Karpas-422 (cell line): ENCODE data around the gene CLCN4. TPM values are rescaled to one million over a fixed set of nuclear protein-coding genes. Genes with fewer than 3 reads are reported as not detected.

Experiments
- DNase-seq: peaks from one replicate; pipeline ENCODE4 v3.0.0-alpha.2; 2015
- H2AFZ ChIP-seq: fragments of 200-600 bp; sonication (generic); 2 replicates; pipeline ENCODE4 v1.6.1; 2014; ENCODE audit warnings: antibody characterized with exemption, low read length, mixed read lengths
- H3K27ac ChIP-seq: fragments of 200-600 bp; sonication (generic); 2 replicates; pipeline ENCODE4 v1.5.1; 2014; ENCODE audit warnings: mild to moderate bottlenecking, low read length, moderate library complexity
- H3K27me3 ChIP-seq: fragments of 200-600 bp; sonication (generic); 2 replicates; pipeline ENCODE4 v1.6.1; 2014; ENCODE audit warnings: low read length, mixed read lengths
- H3K36me3 ChIP-seq: fragments of 200-600 bp; sonication (generic); 2 replicates; pipeline ENCODE4 v1.6.1; 2014; ENCODE audit warnings: low read length, mixed read lengths; ENCODE audit not compliant: insufficient read depth
- H3K4me1 ChIP-seq: fragments of 200-600 bp; sonication (generic); 2 replicates; pipeline ENCODE4 v1.6.1; 2014; ENCODE audit warnings: mild to moderate bottlenecking, low read length, mixed read lengths
- H3K4me2 ChIP-seq: fragments of 200-600 bp; sonication (generic); 2 replicates; pipeline ENCODE4 v1.6.1; 2014; ENCODE audit warnings: low read length, low read depth, mild to moderate bottlenecking; ENCODE audit not compliant: poor library complexity, severe bottlenecking
- H3K4me3 ChIP-seq: fragments of 200-600 bp; sonication (generic); 2 replicates; pipeline ENCODE4 v1.5.1; 2014; ENCODE audit warnings: mild to moderate bottlenecking, antibody characterized with exemption, low read length, mixed read lengths
- H3K79me2 ChIP-seq: fragments of 200-600 bp; sonication (generic); 2 replicates; pipeline ENCODE4 v1.6.1; 2014; ENCODE audit warnings: mild to moderate bottlenecking, low read length, mixed read lengths
- H3K9ac ChIP-seq: fragments of 200-600 bp; sonication (generic); 2 replicates; pipeline ENCODE4 v1.6.0; 2014; ENCODE audit warnings: low read length
- H3K9me2 ChIP-seq: fragments of 200-600 bp; sonication (generic), shearing (Covaris generic); replicated peaks from 2 replicates; pipeline ENCODE4 v1.6.0; 2014; ENCODE audit warnings: mild to moderate bottlenecking, low read length, moderate library complexity; ENCODE audit not compliant: insufficient read depth
- H3K9me3 ChIP-seq: fragments of 300-700, 200-600 bp; sonication (generic); 2 replicates; pipeline ENCODE4 v1.6.1; 2014; ENCODE audit warnings: low read length, mixed read lengths
- H4K20me1 ChIP-seq: fragments of 200-600 bp; sonication (generic); 2 replicates; pipeline ENCODE4 v1.6.1; 2014; ENCODE audit warnings: mild to moderate bottlenecking, antibody characterized with exemption, low read length, low read depth; ENCODE audit not compliant: insufficient read depth
- total RNA-seq: library from RNA; depleted of rRNA; stranded (reverse); fragments of >200 nt; shearing (Covaris generic); gene quantifications from 2 replicates; pipeline ENCODE4 v1.2.3, GENCODE V29; 2014; ENCODE audit warnings: low replicate concordance

The CLCN4 gene
- total RNA-seq, 1 experiment from 2014 or later, result 6.3 TPM

DNA sequence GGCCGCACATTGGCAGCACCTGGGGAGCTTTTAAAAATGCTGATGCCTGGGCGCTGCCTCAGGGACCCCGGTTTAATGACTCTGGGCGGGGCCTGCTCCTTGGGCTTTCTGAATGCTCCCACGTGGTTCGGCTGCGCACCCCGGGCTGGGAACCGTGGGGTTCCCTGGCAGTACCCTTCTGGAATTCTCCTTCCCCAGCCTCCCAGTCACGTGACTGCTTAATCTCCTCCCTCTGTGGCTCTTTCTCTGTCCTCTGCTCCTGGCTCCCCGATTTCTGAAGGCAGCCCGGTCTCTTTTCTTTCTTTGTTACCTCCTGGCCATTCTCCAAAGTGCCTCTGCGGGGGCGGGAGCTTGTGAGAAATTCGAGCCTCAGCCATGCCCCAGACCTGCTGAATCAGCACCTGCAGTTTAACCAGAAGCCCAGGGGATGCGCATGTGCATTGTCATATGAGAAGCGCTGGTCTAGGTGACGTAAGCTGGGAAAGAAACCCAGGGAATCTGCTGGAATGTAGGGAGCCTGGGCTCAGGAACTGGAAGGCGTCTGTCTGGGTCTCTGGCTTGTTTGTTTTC, 16.6 kb downstream of the CLCN4 start:
- no peak overlapping the region for H3K4me2 ChIP-seq
- no peak overlapping the region for H3K27ac ChIP-seq
- no peak overlapping the region for H2AFZ ChIP-seq
- H3K9ac ChIP-seq, result no peak overlapping the region
- no peak overlapping the region for H3K4me3 ChIP-seq
- no peaks in the 10 kb centered on the region for H3K27me3 ChIP-seq
- H3K9me3 ChIP-seq, result no peaks in the 10 kb centered on the region
- H3K9me2 ChIP-seq, result no peaks in the 10 kb centered on the region
- no peaks in the 10 kb centered on the region for H3K79me2 ChIP-seq
- H3K4me1 ChIP-seq, result no peaks in the 10 kb centered on the region
- H3K36me3 ChIP-seq, result no peaks in the 10 kb centered on the region
- H4K20me1 ChIP-seq, result 0 out of 2 replicates have a peak, but pooled peaks cover 4% of the 10 kb centered on the region
- DNase-seq, result no peak

DNA sequence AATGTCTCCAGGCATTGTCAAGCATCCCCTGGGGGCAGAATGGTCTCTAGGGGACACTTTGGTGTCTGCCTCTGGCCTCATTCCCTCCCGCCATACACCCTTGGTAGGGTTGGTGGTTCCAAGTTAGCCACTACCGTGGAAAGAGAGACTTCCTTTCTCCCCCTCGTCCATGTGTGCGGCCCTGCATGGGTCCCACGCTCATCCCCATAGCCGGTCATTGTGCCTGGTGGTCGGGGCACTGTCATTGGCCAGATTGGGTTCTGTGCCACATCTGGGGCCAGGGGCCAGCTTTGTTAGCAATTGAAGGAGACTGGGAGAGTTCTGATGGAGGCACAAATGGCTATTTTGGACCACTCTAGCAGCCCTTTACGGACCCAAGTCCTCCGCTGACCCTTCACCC, 17.3 kb downstream of the CLCN4 start:
- no peak for DNase-seq
- no peaks in the 10 kb centered on the region for H3K79me2 ChIP-seq
- no peak overlapping the region for H3K27ac ChIP-seq
- H3K36me3 ChIP-seq, result no peaks in the 10 kb centered on the region
- H3K9ac ChIP-seq, result no peak overlapping the region
- no peaks in the 10 kb centered on the region for H3K27me3 ChIP-seq
- no peak overlapping the region for H3K4me2 ChIP-seq
- H4K20me1 ChIP-seq, result 0 out of 2 replicates have a peak, but pooled peaks cover 4% of the 10 kb centered on the region
- no peaks in the 10 kb centered on the region for H3K9me2 ChIP-seq
- H2AFZ ChIP-seq, result no peak overlapping the region
- H3K9me3 ChIP-seq, result no peaks in the 10 kb centered on the region
- no peak overlapping the region for H3K4me3 ChIP-seq
- no peaks in the 10 kb centered on the region for H3K4me1 ChIP-seq

DNA sequence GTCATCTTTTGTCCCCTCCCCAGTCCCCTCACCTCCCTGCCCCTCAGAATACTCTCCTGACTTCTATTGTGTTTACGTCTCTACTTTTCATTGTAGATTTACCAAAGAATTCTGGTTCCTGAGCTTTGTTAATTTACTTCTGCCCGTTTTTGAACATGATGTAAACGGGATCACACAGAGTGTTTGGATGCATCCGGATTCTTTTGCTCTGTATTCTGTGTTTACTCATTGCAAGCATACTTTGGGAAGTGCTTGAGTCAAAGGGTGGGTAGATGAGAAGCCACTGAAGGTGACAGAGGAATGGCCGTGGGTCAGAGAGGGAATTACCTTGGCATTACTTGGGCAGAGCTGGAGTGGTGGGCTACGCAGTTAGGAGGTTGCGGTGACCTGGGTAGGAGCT, 18.0 kb downstream of the CLCN4 start:
- Histone ChIP-seq H3K79me2 (no peaks in the 10 kb centered on the region), H3K9me3 (no peaks in the 10 kb centered on the region), H2AFZ (no peak overlapping the region), H3K4me3 (no peak overlapping the region), H4K20me1 (peaks cover 4% of the 10 kb centered on the region; the same call in 1 of the 2 replicates), H3K4me1 (no peaks in the 10 kb centered on the region), H3K4me2 (no peak overlapping the region), H3K9me2 (no peaks in the 10 kb centered on the region), H3K27ac (no peak overlapping the region), H3K36me3 (no peaks in the 10 kb centered on the region), H3K9ac (no peak overlapping the region), H3K27me3 (no peaks in the 10 kb centered on the region)
- DNase-seq, result no peak

DNA sequence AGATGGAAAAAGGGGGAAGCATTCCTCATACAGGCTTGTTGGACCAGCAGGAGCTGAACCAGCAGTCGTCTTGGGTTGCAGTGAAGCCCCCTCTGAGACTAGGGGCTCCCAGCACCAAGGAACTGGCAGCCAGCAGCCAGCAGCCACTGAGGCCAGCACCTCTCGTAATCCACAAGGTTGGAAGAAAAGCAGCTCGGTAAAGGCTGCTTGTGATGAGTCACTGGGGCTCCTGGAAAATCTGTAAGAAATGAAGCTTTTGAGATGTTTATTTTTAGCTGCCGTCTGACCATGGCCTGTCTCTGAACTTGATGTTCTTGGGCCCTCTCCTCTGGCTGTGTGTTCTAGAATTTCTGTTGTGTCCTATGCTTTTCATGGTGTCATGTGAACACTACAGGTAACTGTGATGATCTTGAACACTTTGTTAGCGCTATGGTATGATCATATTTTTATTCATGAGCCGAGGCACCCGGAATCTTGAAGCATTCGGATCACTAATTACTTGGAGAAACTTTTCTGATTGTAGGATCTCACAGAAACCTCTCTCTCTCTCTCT, 18.6 kb downstream of the CLCN4 start:
- Histone ChIP-seq H2AFZ (no peak overlapping the region), H3K9me2 (no peaks in the 10 kb centered on the region), H3K4me3 (no peak overlapping the region), H3K36me3 (no peaks in the 10 kb centered on the region), H3K27me3 (no peaks in the 10 kb centered on the region), H3K9ac (no peak overlapping the region), H3K79me2 (no peaks in the 10 kb centered on the region), H3K4me1 (no peaks in the 10 kb centered on the region), H3K4me2 (no peak overlapping the region), H3K27ac (no peak overlapping the region), H3K9me3 (no peaks in the 10 kb centered on the region), H4K20me1 (peaks cover 4% of the 10 kb centered on the region; the same call in 1 of the 2 replicates)
- DNase-seq, result no peak

DNA sequence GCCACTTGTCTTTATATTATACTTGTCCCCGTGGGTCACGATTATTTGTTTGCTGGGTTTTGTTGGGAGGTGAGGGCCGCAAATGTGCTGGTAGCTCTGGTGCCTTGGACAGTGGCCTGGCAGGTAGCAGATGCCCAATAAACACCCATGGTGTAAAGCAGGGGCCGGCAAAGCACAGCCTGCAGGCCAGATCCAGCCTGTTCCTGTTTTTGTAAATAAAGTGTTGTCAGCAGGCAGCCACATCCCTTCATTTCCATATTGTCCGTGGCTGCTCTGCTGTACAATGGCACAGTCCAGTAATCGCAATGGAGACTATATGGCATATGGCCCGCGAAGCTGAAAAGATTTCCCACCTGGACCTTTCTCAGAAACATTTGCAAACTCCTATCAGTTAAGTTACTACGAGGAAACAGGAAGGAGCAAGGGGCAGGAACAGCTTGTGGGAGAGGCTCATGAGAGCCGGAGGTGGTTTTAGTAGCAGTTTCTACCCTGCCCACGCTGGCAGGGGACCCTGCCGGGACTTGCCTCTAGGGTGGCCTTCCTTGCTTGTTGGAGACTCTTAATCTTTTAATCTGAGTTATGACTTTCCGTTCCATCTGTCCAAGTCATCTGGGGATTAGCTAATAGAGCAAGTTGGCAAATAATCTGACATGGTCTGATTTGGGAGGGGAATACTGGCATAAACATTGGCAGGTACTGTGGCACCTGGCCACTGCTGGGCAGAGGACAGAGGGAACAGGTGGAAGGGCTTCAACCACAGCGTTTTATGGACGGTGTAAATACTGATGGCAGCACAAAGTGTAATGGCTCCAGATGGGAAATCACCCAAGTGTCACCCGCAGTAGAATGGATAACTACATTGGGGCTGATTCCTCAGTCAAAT, 19.6 kb downstream of the CLCN4 start:
- Histone ChIP-seq H3K27ac (no peak overlapping the region), H3K9me3 (no peaks in the 10 kb centered on the region), H2AFZ (no peak overlapping the region), H4K20me1 (peaks cover 4% of the 10 kb centered on the region; the same call in 1 of the 2 replicates), H3K36me3 (no peaks in the 10 kb centered on the region), H3K79me2 (no peaks in the 10 kb centered on the region), H3K4me2 (no peak overlapping the region), H3K9ac (no peak overlapping the region), H3K9me2 (no peaks in the 10 kb centered on the region), H3K4me3 (no peak overlapping the region), H3K27me3 (no peaks in the 10 kb centered on the region), H3K4me1 (no peaks in the 10 kb centered on the region)
- no peak for DNase-seq

DNA sequence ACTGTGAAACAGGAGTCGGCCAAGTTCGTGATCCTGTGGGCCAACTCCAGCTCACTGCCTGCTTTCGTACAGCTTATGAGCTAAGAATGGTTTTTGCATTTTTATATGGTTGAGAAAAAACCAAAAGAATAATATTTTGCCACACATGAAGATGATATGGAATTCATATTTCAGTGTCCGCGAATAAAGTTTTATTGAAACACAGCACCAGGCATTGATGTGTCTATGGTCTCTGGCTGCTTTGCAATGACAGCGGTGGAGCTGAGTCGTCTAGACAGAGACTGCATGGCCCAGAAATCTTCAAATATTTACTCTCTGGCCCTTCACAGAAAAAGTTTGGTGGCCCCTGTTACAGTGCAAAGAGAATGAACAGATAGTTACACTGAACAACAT, 20.2 kb downstream of the CLCN4 start:
- H3K79me2 ChIP-seq, result no peaks in the 10 kb centered on the region
- no peak overlapping the region for H3K4me2 ChIP-seq
- no peak overlapping the region for H3K27ac ChIP-seq
- H3K4me1 ChIP-seq, result no peaks in the 10 kb centered on the region
- no peak overlapping the region for H3K4me3 ChIP-seq
- no peaks in the 10 kb centered on the region for H3K9me3 ChIP-seq
- no peak overlapping the region for H3K9ac ChIP-seq
- H3K9me2 ChIP-seq, result no peaks in the 10 kb centered on the region
- H3K36me3 ChIP-seq, result no peaks in the 10 kb centered on the region
- peaks cover 4% of the 10 kb centered on the region; the same call in 1 of the 2 replicates for H4K20me1 ChIP-seq
- no peaks in the 10 kb centered on the region for H3K27me3 ChIP-seq
- no peak for DNase-seq
- H2AFZ ChIP-seq, result no peak overlapping the region

DNA sequence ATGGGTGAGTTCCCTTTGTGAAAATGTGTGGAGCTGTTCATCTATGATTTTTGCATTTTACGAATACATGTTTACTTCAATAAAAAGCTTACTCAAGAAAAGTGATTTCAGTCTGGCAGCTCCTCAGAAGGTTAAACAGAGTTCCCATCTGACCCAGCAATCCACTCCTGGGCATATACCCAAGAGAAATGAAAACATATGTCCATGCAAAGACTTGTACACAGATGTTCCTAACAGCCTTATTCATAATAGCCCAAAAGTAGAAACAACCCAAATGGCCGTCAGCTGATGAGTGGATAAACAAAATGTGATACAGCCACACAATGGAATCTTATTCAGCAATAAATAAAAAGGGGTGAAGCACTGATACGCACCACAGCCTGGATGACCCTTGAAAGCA, 20.8 kb downstream of the CLCN4 start:
- Histone ChIP-seq H3K9me2 (no peaks in the 10 kb centered on the region), H3K4me1 (no peaks in the 10 kb centered on the region), H3K4me2 (no peak overlapping the region), H3K79me2 (no peaks in the 10 kb centered on the region), H4K20me1 (peaks cover 4% of the 10 kb centered on the region; the same call in 1 of the 2 replicates), H3K36me3 (no peaks in the 10 kb centered on the region), H2AFZ (no peak overlapping the region), H3K9ac (no peak overlapping the region), H3K27ac (no peak overlapping the region), H3K27me3 (no peaks in the 10 kb centered on the region), H3K4me3 (no peak overlapping the region), H3K9me3 (no peaks in the 10 kb centered on the region)
- no peak for DNase-seq

DNA sequence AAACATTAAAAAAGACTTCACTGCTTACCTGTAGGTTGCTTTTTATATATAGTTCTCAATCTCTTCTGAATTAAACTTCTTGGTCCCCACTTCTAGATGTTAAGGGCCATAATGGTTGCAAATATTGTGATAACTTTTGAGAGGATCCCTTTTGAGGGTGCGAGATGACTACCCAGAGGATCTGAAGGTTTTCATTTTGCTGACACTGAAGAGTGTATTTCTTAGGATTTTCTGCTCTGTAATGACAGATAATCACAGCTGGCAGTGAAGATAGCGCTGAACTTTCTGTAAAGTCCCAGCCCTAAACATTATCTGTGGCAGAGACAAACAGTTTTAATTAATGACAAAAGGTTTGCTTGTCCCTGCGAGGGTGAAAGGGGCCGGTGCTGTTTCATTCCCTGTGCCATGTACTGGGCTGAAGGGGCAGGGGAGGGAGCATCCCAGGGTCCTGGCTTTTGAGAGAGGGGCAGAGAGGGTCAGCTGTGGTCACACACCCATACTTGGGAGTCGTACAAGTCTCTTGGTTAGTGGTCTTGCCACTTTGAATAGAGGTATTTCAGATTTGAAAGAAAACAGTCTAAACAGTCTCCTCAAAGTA, 22.2 kb downstream of the CLCN4 start:
- Histone ChIP-seq H3K9me3 (no peaks in the 10 kb centered on the region), H3K4me2 (no peak overlapping the region), H3K4me1 (no peaks in the 10 kb centered on the region), H2AFZ (no peak overlapping the region), H3K36me3 (no peaks in the 10 kb centered on the region), H3K27ac (no peak overlapping the region), H3K9me2 (no peaks in the 10 kb centered on the region), H4K20me1 (peaks cover 4% of the 10 kb centered on the region; the same call in 1 of the 2 replicates), H3K27me3 (no peaks in the 10 kb centered on the region), H3K79me2 (no peaks in the 10 kb centered on the region), H3K4me3 (no peak overlapping the region), H3K9ac (no peak overlapping the region)
- DNase-seq, result no peak
